ENCODE measurements around the gene SAP30BP.
A peak's percentile ranks its signal among the peaks of the same experiment; 100 is the strongest.

Gene SAP30BP

GRCh38 chr17:75633486-75634375 is 33.4 kb upstream of the SAP30BP start:
- Histone ChIP-seq H3K36me3 (ENCODE audit: control insufficient read depth, insufficient read depth, low read length) (no peaks in the 10 kb centered on the region), H3K79me2 (peaks cover 2% of the 10 kb centered on the region), H3K4me2 (ENCODE audit: low read length) (peak overlapping the region; percentile 65), H3K9me3 (ENCODE audit: control insufficient read depth, low read length) (no peaks in the 10 kb centered on the region), H3K27me3 (ENCODE audit: control insufficient read depth, insufficient read depth, low read length) (no peaks in the 10 kb centered on the region), H2AFZ (peak overlapping the region; percentile 79), H3K4me3 (ENCODE audit: low read depth, low read length) (no peak overlapping the region), H3K4me1 (peaks cover 16% of the 10 kb centered on the region), H3K9ac (no peak overlapping the region), H3K27ac (peak overlapping the region; percentile 93)
- peak; percentile 79 for TF ChIP-seq CTCF (IDR thresholded peaks at IDR 0.05)

- Histone ChIP-seq H3K4me3 (ENCODE audit: low read depth, low read length) (no peak overlapping the region), H2AFZ (no peak overlapping the region), H3K4me2 (ENCODE audit: low read length) (peak overlapping the region; percentile 52), H3K4me1 (peaks cover 21% of the 10 kb centered on the region), H3K27ac (peak overlapping the region; percentile 93), H3K27me3 (ENCODE audit: control insufficient read depth, insufficient read depth, low read length) (no peaks in the 10 kb centered on the region), H3K9me3 (ENCODE audit: control insufficient read depth, low read length) (no peaks in the 10 kb centered on the region), H3K9ac (no peak overlapping the region), H3K36me3 (ENCODE audit: control insufficient read depth, insufficient read depth, low read length) (no peaks in the 10 kb centered on the region), H3K79me2 (peaks cover 2% of the 10 kb centered on the region)
- no peak for TF ChIP-seq CTCF (IDR thresholded peaks at IDR 0.05)
Measured at GRCh38 chr17:75634376-75634740, 32.8 kb upstream of the SAP30BP start.

GRCh38 chr17:75634754-75635609 is 32.2 kb upstream of the SAP30BP start:
- no peak for TF ChIP-seq CTCF (IDR thresholded peaks at IDR 0.05)
- Histone ChIP-seq H3K9ac (no peak overlapping the region), H3K4me2 (ENCODE audit: low read length) (no peak overlapping the region), H3K27me3 (ENCODE audit: control insufficient read depth, insufficient read depth, low read length) (no peaks in the 10 kb centered on the region), H2AFZ (no peak overlapping the region), H3K4me3 (ENCODE audit: low read depth, low read length) (no peak overlapping the region), H3K9me3 (ENCODE audit: control insufficient read depth, low read length) (no peaks in the 10 kb centered on the region), H3K27ac (peak overlapping the region; percentile 93), H3K4me1 (peaks cover 26% of the 10 kb centered on the region), H3K36me3 (ENCODE audit: control insufficient read depth, insufficient read depth, low read length) (no peaks in the 10 kb centered on the region), H3K79me2 (peaks cover 2% of the 10 kb centered on the region)

- Histone ChIP-seq H2AFZ (no peak overlapping the region), H3K4me2 (ENCODE audit: low read length) (no peak overlapping the region), H3K27me3 (ENCODE audit: control insufficient read depth, insufficient read depth, low read length) (no peaks in the 10 kb centered on the region), H3K4me3 (ENCODE audit: low read depth, low read length) (no peak overlapping the region), H3K4me1 (peaks cover 31% of the 10 kb centered on the region), H3K9ac (no peak overlapping the region), H3K9me3 (ENCODE audit: control insufficient read depth, low read length) (no peaks in the 10 kb centered on the region), H3K27ac (no peak overlapping the region), H3K79me2 (peaks cover 2% of the 10 kb centered on the region), H3K36me3 (ENCODE audit: control insufficient read depth, insufficient read depth, low read length) (no peaks in the 10 kb centered on the region)
- TF ChIP-seq CTCF (IDR thresholded peaks at IDR 0.05) = no peak
Measured at GRCh38 chr17:75635610-75636202, 31.4 kb upstream of the SAP30BP start.

All from parathyroid adenoma (tissue), 2 donors.